Thyroid gland (tissue), 4 donors: ENCODE measurements around the gene ADAM22.
"Not testable (repeated sequence)": the region's sequence is repeated elsewhere in the genome, so short reads cannot be mapped to it uniquely, and the experiment has no call there.

Source experiments
- CTCF ChIP-seq, 6 experiments: fragments of 200-600 bp in 3 of 6; fragments of 450-650 bp in 3 of 6; sonication (generic) in 3 of 6; IDR thresholded peaks; one replicate each; pipeline ENCODE4 v1.5.1; 2016 to 2019; ENCODE audit warnings: antibody characterized with exemption in 6 of 6, mild to moderate bottlenecking in 2 of 6, inconsistent platforms in 1 of 6, moderate library complexity in 1 of 6
- POLR2A ChIP-seq, 2 donors: fragments of 450-650 bp; IDR thresholded peaks; one replicate each; pipeline ENCODE4 v1.6.1; 2017; ENCODE audit warnings: antibody characterized with exemption in 2 of 2, mild to moderate bottlenecking in 2 of 2, moderate library complexity in 1 of 2

- not testable (repeated sequence) for TF ChIP-seq POLR2A, CTCF (IDR thresholded peaks at IDR 0.05)
These were observed 11.9 kb downstream of the ADAM22 start for GRCh38 chr7:87945926-87946325.
